Measurements from ENCODE around the gene AKR1D1.
"Not testable (repeated sequence)": the region's sequence is repeated elsewhere in the genome, so short reads cannot be mapped to it uniquely, and the experiment has no call there.

AKR1D1 gene

DNA sequence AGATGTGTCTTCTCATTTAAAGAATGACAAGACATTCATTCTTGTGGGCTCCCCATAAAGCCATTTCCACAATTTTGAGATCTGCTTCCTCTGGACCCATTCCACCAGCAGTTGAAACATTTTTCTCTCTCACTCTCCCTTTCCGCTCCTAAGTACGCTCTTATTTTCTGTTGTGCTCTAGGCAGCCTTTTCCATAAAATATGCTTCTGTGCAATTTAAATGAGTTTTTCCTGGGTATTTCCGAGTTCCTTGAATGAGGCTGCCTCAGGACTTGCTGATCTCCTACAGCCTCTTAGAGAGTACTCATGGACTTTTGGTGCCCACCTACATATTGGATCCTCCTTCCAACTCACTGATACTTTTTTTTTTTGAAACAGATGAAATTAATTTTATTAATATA, 23.6 kb upstream of the AKR1D1 start:
- Histone ChIP-seq H3K9me3 (ENCODE audit: insufficient read depth, low read length, severe bottlenecking) (no peaks in the 10 kb centered on the region), H2AFZ (ENCODE audit: low read depth, low read length) (no peak overlapping the region), H3K4me2 (ENCODE audit: insufficient read depth, low read length) (no peak overlapping the region), H3K36me3 (ENCODE audit: insufficient read depth, low read length) (no peaks in the 10 kb centered on the region), H3K9ac (ENCODE audit: low read depth, low read length) (no peak overlapping the region), H3K27me3 (ENCODE audit: insufficient read depth, low read length, poor library complexity) (no peaks in the 10 kb centered on the region), H3K79me2 (ENCODE audit: insufficient read depth, low read length) (no peaks in the 10 kb centered on the region), H3K27ac (ENCODE audit: low read length) (no peak overlapping the region), H3K4me3 (ENCODE audit: low read depth in 1 of 2, low read length in 2 of 2) (no peak overlapping the region), H4K20me1 (ENCODE audit: insufficient read depth, low read length) (no peaks in the 10 kb centered on the region), H3K4me1 (ENCODE audit: insufficient read depth, low read length) (no peaks in the 10 kb centered on the region)
- TF ChIP-seq CTCF (IDR thresholded peaks at IDR 0.05; ENCODE audit: borderline replicate concordance, extremely low read depth, low read length, poor library complexity, severe bottlenecking) (no peak), EZH2 (IDR thresholded peaks at IDR 0.05; ENCODE audit: borderline replicate concordance, low read depth, low read length, severe bottlenecking) (no peak)
- ATAC-seq (ENCODE audit: insufficient read depth, low read depth) (no peak), DNase-seq (no peak)

DNA sequence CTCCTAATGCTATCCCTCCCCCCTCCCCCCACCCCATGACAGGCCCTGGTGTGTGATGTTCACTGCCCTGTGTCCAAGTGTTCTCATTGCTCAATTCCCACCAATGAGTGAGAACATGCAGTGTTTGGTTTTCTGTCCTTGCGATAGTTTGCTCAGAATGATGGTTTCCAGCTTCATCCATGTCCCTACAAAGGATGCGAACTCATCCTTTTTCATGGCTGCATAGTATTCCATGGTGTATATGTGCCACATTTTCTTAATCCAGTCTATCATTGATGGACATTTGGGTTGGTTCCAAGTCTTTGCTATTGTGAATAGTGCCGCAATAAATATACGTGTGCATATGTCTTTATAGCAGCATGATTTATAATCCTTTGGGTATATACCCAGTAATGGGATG, 20.6 kb upstream of the AKR1D1 start:
- H3K9ac ChIP-seq (ENCODE audit: low read depth, low read length); H3K4me2 ChIP-seq (ENCODE audit: insufficient read depth, low read length); DNase-seq; H3K9me3 ChIP-seq (ENCODE audit: insufficient read depth, low read length, severe bottlenecking); H3K27me3 ChIP-seq (ENCODE audit: insufficient read depth, low read length, poor library complexity); ATAC-seq (ENCODE audit: insufficient read depth, low read depth); H4K20me1 ChIP-seq (ENCODE audit: insufficient read depth, low read length); H3K4me3 ChIP-seq (ENCODE audit: low read depth in 1 of 2, low read length in 2 of 2); H3K27ac ChIP-seq (ENCODE audit: low read length); H3K79me2 ChIP-seq (ENCODE audit: insufficient read depth, low read length); H2AFZ ChIP-seq (ENCODE audit: low read depth, low read length); H3K4me1 ChIP-seq (ENCODE audit: insufficient read depth, low read length); H3K36me3 ChIP-seq (ENCODE audit: insufficient read depth, low read length): not testable (repeated sequence)

- Histone ChIP-seq H3K36me3 (ENCODE audit: insufficient read depth, low read length) (no peaks in the 10 kb centered on the region), H3K27me3 (ENCODE audit: insufficient read depth, low read length, poor library complexity) (no peaks in the 10 kb centered on the region), H3K79me2 (ENCODE audit: insufficient read depth, low read length) (no peaks in the 10 kb centered on the region), H3K4me1 (ENCODE audit: insufficient read depth, low read length) (no peaks in the 10 kb centered on the region), H3K4me2 (ENCODE audit: insufficient read depth, low read length) (no peak overlapping the region), H2AFZ (ENCODE audit: low read depth, low read length) (no peak overlapping the region), H3K9me3 (ENCODE audit: insufficient read depth, low read length, severe bottlenecking) (no peaks in the 10 kb centered on the region), H3K4me3 (ENCODE audit: low read depth in 1 of 2, low read length in 2 of 2) (no peak overlapping the region), H3K27ac (ENCODE audit: low read length) (no peak overlapping the region), H4K20me1 (ENCODE audit: insufficient read depth, low read length) (no peaks in the 10 kb centered on the region), H3K9ac (ENCODE audit: low read depth, low read length) (no peak overlapping the region)
- DNase-seq (no peak), ATAC-seq (ENCODE audit: insufficient read depth, low read depth) (no peak)
- TF ChIP-seq CTCF (IDR thresholded peaks at IDR 0.05; ENCODE audit: borderline replicate concordance, extremely low read depth, low read length, poor library complexity, severe bottlenecking), result no peak
Measured at GRCh38 chr7:138063400-138063799, 12.9 kb upstream of the AKR1D1 start.

DNA sequence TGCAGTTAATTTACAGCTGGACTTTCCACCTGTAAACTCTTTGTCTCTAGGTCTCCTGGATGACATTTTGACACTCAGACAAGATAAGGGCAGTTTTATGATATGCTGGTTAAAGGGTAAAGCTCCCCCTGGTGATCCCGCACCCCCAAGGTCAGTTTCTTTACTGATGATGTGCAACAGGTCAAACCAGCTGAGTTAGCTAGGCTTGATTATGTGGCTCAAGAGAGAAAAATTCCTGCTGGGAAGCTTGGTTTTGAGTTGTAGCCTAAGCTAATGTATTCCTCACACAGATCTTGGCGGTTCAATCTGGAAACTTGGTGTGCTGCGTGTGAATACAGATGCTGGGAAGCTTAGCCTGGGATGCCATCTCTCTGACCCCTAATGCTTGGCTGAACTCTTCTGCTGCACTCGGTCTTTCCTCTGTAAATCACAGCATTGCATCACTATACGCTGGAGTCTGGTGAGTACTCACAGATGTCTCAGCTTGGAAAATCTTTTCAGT, 11.4 kb upstream of the AKR1D1 start:
- Histone ChIP-seq H2AFZ (ENCODE audit: low read depth, low read length) (no peak overlapping the region), H3K9me3 (ENCODE audit: insufficient read depth, low read length, severe bottlenecking) (no peaks in the 10 kb centered on the region), H4K20me1 (ENCODE audit: insufficient read depth, low read length) (no peaks in the 10 kb centered on the region), H3K79me2 (ENCODE audit: insufficient read depth, low read length) (no peaks in the 10 kb centered on the region), H3K27me3 (ENCODE audit: insufficient read depth, low read length, poor library complexity) (no peaks in the 10 kb centered on the region), H3K36me3 (ENCODE audit: insufficient read depth, low read length) (no peaks in the 10 kb centered on the region), H3K4me3 (ENCODE audit: low read depth in 1 of 2, low read length in 2 of 2) (no peak overlapping the region), H3K27ac (ENCODE audit: low read length) (no peak overlapping the region), H3K4me2 (ENCODE audit: insufficient read depth, low read length) (no peak overlapping the region), H3K4me1 (ENCODE audit: insufficient read depth, low read length) (no peaks in the 10 kb centered on the region), H3K9ac (ENCODE audit: low read depth, low read length) (no peak overlapping the region)
- DNase-seq (no peak), ATAC-seq (ENCODE audit: insufficient read depth, low read depth) (no peak)
- TF ChIP-seq EZH2 (IDR thresholded peaks at IDR 0.05; ENCODE audit: borderline replicate concordance, low read depth, low read length, severe bottlenecking), result no peak
- no peak for TF ChIP-seq CTCF (IDR thresholded peaks at IDR 0.05; ENCODE audit: borderline replicate concordance, extremely low read depth, low read length, poor library complexity, severe bottlenecking)

Measured in DND-41 (cell line).